NCI-H345 (cell line): Measurements from ENCODE around the gene CDC42EP1.
A peak's percentile ranks its signal among the peaks of the same experiment; 100 is the strongest.
"Not testable (repeated sequence)": the region's sequence is repeated elsewhere in the genome, so short reads cannot be mapped to it uniquely, and the experiment has no call there.

ENCODE experiments used
- DNase-seq: peaks from one replicate; lab custom pipeline; 2025; lab: John Stamatoyannopoulos, UW

Gene CDC42EP1

DNA sequence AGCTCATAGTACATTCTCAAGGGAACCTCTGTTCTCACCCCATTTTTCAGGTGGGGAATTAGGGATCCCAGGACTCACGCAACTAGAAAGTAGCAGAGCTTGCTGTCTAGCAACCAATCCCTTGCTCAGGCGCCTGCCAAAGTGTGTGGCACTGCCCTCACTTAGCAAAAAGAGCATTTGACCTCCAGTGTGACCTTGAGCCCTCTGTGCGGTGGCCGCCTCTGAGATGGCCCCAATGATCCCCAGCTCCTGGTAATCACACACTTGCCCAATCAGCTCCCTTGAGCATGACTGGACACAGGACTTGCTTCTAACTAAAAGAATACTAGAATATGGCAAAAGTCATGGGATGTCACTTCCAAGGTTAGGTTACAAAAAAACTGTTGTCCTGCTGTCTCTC, 22.2 kb downstream of the CDC42EP1 start:
- no peak for DNase-seq

GRCh38 chr22:37588546-37589215, 28.4 kb downstream of the CDC42EP1 start:
- DNase-seq: no peak

GRCh38 chr22:37589636-37590035, 29.4 kb downstream of the CDC42EP1 start:
- no peak for DNase-seq

- not testable (repeated sequence) for DNase-seq
These were observed 30.8 kb downstream of the CDC42EP1 start for GRCh38 chr22:37591081-37591480.

- no peak for DNase-seq
These were observed 31.6 kb downstream of the CDC42EP1 start for GRCh38 chr22:37591823-37592404.

DNA sequence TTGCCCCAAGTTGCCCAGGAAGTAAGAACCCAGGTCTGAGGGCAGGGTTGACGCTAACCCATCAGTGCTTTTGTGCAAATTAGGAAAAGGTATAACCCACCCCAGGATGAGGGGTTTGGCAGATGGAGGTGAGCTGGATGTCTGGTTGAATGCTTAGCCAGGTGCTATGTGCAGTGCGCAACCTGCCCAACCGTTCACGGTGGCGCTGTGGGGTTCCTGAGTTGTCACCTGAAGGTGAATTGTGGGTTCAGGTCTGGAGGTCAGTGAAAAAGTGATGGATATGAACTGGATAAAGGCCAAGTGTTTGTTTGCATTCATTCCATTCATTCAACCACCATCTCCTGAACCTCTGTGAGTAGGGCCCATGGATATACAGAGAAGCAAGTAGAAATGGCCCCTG, 34.0 kb downstream of the CDC42EP1 start:
- DNase-seq: no peak

- DNase-seq: no peak
These were observed 38.9 kb downstream of the CDC42EP1 start for GRCh38 chr22:37599153-37599552.

DNA sequence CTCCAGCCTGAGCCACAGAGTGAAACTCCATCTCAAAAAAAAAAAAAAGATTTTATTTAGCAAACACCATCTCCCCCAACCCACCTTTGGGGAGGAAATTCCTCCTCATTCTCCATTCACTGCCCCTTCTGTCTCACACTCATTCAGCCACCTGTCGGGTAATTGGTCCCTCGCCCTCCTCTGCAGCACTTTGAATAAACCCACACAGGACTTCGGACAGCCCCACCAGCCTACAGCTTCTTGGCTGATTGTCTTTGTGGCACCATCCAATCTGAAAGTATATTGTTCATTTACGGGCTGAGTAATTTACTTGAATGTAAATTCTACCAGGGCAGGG, 40.9 kb downstream of the CDC42EP1 start:
- no peak for DNase-seq

DNA sequence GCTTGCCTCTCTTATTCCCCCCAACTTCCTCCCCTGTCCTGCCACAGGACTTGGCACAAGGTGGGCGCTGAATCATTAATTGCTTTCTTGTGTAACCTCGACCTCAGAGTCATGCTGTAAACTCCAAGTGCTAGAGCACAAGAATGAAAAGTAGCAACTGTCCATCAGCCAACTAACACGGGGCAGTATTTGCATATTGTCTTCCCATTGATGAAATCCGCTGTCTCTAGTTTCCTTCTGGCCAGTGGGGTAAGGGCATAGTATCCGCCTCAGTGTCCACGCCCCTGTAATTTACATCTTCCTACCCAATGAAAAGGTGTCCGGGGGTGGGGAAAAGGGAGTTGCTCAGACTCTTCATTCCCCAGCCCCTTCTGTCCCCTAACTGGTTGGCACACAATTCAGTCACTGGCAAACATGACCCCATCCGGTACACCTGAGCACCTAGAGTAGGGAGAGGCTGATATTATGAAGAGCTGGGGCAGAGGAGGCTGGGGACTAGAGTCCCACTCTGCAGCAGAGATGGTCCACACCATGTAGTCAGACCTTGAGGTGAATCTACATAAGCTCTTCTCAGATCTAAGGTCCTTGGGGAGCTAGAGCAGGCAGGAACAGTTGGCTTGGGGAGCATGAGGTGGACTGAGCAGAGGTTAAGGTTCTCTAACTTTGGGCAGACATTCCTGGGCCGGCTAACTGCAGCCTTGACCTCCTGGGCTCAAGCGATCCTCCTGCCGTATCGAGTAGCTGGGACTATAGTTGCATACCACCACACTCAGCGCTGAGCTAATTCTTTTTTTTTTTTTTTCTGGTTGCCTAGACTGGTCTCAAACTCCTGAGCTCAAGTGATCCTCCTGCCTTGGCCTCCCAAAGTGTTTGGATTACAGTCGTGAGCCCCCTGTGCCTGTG, 41.5 kb downstream of the CDC42EP1 start:
- no peak for DNase-seq

- DNase-seq: not testable (repeated sequence)
These were observed 42.4 kb downstream of the CDC42EP1 start for GRCh38 chr22:37602546-37603277.

DNA sequence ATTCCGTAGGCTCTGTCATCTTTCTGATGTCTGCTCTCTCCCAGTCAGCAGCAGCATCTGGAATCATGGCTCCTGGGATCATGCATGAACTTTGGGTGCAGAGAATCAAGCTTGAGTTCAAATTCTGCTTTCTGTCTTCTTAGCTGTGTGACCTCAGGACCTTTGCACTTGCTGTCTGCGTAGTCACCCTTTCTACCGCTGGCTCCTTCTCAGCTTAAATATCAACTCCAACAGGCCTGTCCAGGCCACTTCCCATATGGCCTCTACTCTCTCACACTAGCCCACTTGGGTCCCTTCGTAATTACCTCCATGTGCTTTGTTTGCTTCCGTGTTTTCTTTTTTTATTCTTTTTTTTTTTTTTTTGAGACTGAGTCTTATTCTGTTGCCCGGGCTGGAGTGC, 43.8 kb downstream of the CDC42EP1 start:
- DNase-seq: no peak

GRCh38 chr22:37604875-37605274, 44.6 kb downstream of the CDC42EP1 start:
- no peak for DNase-seq

DNA sequence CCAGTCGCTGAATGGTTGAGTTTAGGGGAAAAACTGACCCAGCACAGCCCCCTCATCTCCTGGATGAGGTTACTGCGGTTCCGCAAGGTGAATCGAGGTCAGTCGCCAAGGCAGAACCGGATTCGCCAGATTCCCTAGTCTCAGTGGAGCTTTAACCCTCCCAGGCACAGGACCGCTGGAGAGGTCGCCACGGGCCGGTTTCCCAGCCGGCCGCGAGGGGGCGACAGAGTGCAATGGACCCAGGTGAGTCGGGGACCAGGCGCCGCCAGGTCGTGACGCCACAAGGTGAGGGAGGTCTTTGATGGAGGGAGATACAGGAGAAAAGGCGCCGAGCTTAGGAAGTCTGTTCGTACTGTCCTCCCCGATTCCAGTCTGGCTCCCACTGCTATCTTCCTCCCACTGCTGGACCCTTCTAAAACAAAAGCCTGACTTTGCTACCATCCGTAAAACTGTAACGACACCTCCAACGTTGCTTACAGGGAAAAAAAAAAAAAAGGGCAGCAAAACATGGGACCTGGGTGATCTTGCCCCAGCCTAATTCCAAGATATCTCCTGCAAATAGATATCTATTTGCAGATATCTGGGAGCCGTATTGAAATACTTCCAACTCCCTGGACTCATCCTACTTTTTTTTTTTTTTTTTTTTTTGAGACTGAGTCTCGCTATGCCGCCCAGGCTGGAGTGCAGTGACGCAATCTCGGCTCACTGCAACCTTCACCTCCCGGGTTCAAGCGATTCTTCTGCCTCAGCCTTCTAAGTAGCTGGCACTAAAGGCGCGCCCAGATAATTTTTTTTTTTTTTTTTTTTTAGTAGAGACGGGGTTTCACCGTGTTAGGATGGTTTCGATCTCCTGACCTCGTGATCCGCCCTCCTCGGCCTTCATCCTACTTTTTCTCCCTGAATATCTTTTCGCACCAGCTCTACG, 47.0 kb downstream of the CDC42EP1 start:
- DNase-seq: peak; percentile 91

GRCh38 chr22:37607935-37608476, 47.7 kb downstream of the CDC42EP1 start:
- DNase-seq: no peak

DNA sequence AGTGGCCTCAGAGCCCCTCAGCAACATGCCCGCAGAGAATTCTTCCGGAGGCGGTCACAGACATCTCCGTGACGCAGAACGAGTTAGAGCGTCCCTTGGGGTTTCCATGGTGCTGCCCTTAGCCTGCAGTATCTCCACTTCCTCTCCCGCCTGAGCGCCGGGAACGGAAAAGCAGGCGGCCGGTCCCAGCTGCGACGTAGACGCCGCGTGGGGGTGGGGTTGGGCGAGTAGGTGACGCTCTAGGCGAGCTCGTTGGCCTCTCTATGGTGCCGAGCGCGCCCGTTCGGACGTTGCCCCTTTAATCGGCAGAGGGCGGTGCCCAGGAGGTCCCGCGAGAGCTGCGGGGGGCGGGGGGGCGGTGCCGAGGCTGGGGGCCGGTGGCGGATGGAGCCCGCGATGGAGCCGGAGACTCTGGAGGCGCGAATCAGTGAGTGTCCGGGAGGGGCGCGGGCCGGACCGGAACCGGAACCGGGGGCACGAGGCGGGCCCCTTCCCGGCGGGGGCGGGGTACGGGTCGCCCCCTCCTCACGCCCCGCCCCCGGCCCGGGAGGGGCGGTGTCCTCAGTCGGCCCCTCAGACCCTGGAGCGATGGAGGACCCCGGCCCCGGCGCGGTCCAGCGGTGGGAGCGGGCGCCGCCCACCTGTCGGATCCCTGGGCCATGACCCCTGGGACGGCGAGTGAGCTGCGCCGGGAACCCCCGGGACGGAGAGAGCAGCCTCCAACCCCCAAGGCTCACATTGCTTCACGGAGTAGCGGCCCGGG, 48.4 kb downstream of the CDC42EP1 start, which contains the start of gene GGA1:
Gene GGA1, plus strand, starts transcription at position 358 of the 763 bp plus-strand sequence. Its CDS starts 27 bp downstream, at position 385.
- peak; percentile 97 for DNase-seq

GRCh38 chr22:37609240-37610152, 49.2 kb downstream of the CDC42EP1 start:
- DNase-seq: no peak

GRCh38 chr22:37610153-37610475, 49.8 kb downstream of the CDC42EP1 start:
- not testable (repeated sequence) for DNase-seq

DNA sequence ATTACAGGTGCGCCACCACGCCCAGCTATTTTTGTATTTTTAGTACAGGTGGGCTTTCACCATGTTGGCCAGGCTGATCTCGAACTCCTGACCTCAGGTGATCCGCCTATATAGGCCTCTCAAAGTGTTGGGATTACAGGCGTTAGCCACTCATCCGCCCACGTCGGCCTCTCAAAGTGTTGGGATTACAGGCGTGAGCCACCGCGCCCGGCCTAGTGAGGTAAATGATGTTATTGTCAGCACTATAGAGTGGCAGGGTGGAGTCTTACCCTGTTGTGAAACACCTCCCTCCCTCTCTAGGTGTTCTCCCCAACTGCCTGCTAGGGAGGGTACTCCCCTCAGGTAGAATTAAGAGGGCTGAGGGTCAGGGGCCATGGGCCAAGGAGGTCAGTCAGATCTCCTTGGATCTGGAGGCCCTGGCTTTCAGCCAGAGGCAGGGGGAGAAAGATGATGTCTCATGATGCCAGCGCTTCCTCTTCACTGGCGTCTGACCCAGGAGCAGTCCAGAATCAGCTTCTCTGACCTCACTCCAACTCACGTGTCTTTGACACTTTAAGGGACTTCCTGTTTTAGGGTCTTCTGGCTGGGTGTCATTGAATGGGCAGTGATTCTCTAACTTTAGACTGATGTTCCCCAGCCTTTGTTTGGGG, 50.3 kb downstream of the CDC42EP1 start:
- DNase-seq: no peak

- DNase-seq: no peak
These were observed 50.9 kb downstream of the CDC42EP1 start for GRCh38 chr22:37611207-37611606.
